ENCODE measurements around the gene STAT5B.

GRCh38 chr17:42182927-42183734 is 93.1 kb downstream of the STAT5B start:
- TF ChIP-seq CTCF (IDR thresholded peaks at IDR 0.05), result no peak
- no peak for TF ChIP-seq POLR2A (IDR thresholded peaks at IDR 0.05)
